GM18517 (cell line): Measurements from ENCODE around the gene MAGEA2.
"Not testable (repeated sequence)": the region's sequence is repeated elsewhere in the genome, so short reads cannot be mapped to it uniquely, and the experiment has no call there.

ENCODE experiments used
- ATAC-seq: cut with Tn5 transposase; IDR thresholded peaks from one replicate; pipeline ENCODE4 v1.9.1; 2021; ENCODE audit warnings: mild to moderate bottlenecking, moderate library complexity; ENCODE audit not compliant: unreplicated experiment

The MAGEA2 gene

DNA sequence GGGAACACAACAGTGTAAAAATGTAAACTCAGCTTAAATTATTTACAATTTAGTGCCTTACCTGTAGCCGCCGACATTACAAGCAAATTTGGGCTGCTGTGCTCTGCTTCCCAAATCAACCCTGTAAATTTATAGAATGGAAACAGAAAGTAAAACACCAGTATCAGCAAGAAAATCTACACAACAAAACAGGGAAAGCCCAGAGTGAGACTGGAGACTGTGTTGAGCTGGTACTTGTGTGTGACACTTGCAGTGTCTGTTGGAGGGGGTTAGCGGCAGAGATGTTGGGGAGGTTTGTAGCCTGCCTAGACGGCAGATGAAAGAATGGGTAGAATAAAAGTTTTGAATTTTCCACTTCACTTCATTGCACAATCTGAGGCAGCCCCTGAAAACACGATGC lies 40.4 kb downstream of the MAGEA2 start:
- ATAC-seq, result not testable (repeated sequence)

DNA sequence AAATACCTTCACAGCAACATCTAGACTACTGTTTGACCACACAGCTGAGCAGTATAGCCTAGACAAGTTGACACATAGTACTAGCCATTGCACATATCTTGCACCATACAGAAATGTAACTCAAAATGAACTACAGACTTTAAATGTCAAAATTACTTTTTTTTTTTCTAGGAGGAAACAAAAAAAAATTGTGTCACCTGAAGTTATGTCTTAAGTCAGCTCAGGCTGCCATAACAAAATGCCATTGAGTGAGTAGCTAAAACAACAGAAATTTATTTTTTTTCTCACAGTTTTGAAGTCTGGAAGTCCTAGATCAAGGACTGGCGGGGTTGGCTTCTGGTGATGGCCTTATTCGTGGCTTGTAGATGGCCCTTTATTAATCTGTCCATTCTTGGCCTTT lies 44.5 kb downstream of the MAGEA2 start, which contains the start of gene CSAG2:
CSAG2 (minus strand) TSS at position 101 of the 400 bp plus-strand sequence. CDS start 161 bp downstream, outside the sequence.
- ATAC-seq, result not testable (repeated sequence)

DNA sequence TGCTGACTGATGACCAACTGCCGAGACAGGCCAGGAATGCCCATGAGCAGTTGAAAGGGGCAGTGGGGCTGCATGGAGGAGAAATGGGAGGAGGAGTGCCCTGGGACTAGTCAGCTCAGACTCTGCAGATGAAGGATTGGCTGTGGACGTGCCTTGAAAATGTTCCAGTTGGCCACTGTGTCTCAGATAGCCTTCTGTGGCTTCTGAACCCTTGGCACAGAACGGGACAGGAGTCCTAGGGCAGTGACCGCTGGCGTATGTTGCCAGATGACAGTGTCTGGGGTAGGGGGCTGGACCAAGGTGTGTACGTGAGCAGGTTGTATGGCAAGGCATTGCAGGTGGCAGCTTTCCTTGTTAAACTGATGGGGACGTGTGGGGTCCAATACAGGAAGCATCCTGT lies 47.1 kb downstream of the MAGEA2 start:
- not testable (repeated sequence) for ATAC-seq

DNA sequence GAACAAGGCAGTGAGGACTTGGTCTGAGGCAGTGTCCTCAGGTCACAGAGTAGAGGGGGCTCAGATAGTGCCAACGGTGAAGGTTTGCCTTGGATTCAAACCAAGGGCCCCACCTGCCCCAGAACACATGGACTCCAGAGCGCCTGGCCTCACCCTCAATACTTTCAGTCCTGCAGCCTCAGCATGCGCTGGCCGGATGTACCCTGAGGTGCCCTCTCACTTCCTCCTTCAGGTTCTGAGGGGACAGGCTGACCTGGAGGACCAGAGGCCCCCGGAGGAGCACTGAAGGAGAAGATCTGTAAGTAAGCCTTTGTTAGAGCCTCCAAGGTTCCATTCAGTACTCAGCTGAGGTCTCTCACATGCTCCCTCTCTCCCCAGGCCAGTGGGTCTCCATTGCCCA lies 53.3 kb downstream of the MAGEA2 start:
- not testable (repeated sequence) for ATAC-seq
